ENCODE data around the gene CCR3.
"Not testable (repeated sequence)": the region's sequence is repeated elsewhere in the genome, so short reads cannot be mapped to it uniquely, and the experiment has no call there.

CCR3 gene
- total RNA-seq = 0.56 reads per million

DNA sequence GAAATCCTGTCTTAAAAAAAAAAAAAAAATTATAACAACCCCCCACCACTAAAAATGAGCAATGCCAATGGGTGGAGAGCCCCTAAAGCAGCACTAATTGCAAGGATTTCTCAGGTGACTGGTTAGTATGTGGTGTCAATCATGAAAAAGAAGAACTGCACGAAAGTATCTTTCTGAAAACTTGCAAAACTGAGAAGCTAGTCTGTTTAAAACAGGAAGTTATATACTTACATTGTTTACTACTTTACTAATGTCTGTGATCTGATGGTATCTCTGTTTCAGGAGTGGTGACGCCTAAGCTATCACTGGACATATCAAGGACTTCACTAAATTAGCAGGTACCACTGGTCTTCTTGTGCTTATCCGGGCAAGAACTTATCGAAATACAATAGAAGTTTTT is at the start of gene CCR3:
Gene CCR3 (plus strand): TSS at position 341 of the 400 bp plus-strand sequence. CDS start 22,699 bp downstream, outside the sequence.
- no peak for DNase-seq

GRCh38 chr3:46192939-46193338 is 49.3 kb upstream of the CCR3 start:
- DNase-seq = no peak

DNA sequence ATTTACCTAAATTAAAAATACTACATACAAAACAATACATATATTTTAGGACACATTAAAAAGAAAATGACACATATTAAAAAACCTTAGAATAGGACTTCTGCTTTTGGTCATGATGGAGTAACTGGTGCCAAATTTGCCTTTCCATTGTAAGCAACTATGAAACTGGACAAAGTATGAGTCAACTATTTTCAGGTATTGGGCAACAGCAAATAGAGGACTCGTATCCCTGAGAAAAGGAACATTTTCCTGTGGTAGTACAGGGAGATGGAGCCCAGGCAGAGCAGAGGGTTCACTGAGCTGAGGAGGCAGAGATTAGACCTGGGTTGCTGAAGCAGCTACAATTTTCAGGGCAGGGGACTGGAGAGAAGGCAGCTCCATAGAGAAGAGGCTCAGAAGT is 48.8 kb upstream of the CCR3 start:
- DNase-seq = no peak

DNA sequence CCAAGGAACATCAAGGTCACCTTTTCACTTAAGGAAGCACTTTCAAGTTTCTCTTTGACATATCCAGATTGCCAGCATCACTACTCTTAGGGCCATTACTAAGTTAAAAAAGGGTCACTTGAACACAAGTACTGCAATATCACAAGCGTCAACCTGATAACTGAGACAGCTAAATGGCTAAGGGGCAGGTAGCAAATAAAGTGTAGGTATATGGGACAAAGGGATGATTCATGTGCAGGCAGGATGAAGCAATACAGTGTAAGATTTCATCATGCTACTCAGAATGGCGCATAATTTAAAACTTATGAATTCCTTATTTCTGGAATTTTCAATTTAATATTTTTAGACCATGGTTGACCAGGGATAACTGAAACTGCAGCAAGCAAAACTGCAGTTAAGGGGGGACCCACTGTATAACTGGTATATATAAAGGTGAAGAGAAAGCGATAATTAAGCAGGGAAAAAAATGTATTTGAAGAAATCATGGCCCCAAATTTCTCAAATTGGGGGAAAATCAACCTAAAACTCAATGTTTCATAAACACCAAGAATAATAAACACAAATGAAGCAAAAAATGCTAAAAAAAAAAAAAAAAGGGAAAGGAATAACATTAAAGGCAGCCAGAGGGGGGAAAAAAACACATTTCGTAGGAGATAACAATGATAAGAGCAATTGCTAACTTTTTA is 47.2 kb upstream of the CCR3 start:
- DNase-seq = no peak

DNA sequence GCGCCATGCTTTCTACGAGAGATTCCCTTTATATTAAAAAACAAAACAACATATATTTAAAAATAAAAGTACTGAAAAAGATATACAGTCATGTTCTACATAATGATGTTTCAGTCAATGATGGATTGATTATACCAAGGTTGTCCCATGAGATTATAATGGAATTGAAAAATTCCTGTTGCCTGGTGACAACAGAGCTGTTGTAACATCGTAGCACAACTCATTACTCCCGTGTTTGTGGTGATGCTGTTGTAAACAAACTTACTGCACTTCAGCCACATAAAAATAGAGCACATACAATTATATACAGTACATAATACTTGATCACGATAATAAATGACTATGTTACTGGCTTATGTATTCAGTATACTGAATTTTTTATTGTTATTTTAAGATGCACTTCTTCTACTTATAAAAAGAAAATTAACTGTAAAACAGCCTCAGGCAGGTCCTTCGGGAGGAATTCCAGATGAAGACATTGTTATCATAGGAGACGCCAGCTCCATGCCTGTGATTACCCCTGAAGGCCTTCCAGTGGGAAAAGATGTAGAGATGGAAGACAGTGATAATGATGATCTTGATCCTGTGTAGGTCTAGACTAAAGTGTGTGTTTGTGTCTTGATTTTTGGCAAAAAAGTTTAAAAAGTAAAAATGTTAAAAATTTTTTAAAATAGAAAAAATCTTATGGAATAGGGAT is 45.9 kb upstream of the CCR3 start:
- no peak for DNase-seq

GRCh38 chr3:46200211-46200610 is 42.0 kb upstream of the CCR3 start:
- DNase-seq = no peak

GRCh38 chr3:46200790-46201189 is 41.5 kb upstream of the CCR3 start:
- DNase-seq = no peak

- no peak for DNase-seq
These were observed 39.7 kb upstream of the CCR3 start for GRCh38 chr3:46202535-46202934.

DNA sequence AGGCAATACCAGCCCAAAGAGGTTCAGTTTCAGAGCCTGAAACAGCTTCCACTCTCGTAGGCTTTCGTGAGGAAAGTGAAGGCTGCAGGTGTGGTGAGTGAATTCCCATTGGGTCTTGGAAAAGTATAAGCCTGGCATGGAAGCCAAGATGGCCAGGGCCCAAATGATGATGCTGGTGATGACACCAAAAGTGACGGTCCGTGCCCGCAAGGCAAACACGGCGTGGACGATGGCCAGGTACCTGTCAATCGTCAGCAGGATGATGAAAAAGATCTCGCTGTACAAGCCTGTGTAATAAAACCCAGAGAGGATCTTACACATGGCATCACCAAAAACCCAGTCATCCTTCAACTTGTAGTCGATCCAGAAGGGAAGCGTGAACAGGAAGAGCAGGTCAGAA is 38.6 kb upstream of the CCR3 start:
- DNase-seq = no peak

DNA sequence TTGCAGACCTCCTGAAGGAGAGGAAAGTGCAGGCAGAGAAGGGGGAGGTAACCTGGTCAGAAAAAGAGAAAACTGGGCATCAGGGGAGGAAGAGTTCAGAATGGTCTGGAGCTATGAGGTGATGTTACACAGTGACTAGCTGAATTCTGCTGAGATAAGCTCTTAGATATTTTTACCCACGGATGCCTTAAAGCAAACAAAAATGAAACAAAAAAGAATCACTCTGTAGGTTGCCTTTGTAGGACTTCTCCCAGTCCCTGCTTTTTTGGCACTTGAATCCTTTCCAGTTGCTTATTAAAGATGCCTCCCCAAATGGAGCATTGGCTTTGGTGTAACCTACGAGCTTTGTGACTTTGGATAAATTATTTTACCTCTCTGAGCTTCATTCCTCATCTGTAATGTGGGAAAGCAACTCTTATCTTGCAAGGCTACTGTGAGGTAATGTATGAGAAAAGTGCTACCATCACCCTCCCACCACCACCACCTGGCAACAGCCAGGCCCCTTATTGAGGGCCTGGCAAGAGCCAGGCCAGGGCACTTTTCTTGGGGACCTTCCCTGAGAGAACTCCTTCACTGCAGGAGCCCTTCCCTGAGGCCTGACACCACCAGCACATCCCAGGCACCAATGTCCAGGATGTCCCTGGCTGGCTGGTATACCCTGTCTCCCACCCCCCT is 36.8 kb upstream of the CCR3 start:
- no peak for DNase-seq

DNA sequence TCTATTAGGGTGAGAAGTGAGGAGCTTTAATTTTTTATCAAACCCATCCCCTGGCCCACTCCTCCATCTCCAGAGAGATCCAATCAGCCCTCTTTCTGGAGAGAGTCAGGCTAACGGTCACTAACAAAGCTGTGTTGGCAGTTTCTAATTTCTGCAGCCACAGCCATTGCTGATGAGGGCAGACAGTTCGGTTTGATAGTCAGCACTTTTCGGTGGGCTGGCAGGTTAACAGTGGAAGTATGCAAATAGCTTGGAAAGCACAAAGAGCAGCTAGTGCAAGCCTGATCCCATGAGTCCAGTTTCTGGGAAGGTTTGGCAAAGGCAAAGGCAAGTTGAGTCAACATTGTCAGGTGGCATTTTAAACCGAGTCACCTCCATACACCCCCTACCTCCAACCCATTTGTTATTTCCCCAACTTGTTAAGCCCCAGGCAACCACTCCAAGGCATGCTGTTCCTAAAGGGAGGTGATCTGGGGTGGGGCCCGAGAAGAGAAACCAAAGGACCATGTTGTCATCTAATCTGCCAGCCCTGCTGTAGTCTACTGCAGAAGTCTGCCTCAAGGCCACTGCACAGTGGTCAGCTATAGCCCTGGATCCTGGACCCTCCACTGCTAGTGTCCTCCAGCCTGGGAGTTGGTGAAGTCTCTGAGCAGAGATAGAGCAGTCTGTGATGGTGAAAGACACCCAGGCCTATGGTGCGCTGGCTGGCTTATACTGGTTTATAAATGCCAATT is 35.8 kb upstream of the CCR3 start:
- DNase-seq = no peak

- not testable (repeated sequence) for DNase-seq
These were observed 34.7 kb upstream of the CCR3 start for GRCh38 chr3:46207514-46207913.

- no peak for DNase-seq
These were observed 34.0 kb upstream of the CCR3 start, which contains the start of gene CCR1 for GRCh38 chr3:46208167-46208704. Gene CCR1 (minus strand): TSS chr3:46208313. CDS start chr3:46204313, 4,000 bp downstream.

DNA sequence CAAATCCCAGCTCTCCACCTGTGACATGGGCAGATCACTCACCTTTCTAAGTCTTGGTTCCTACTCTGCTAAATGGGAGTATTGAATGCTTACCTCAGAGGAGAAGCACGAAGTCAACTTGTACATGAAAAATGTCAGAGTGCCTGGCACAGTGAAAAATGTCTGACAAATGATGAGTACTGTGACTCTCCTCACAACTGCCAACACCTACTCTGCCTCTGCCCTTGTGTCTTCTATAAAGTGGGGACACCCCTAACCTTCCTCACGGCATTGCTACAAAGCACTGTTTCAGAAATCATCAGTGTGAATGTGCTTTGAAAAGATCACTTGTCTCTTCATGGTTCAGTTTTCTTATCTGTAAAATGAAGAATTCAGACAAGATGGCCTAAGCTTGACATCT is 33.2 kb upstream of the CCR3 start:
- DNase-seq = no peak

GRCh38 chr3:46209746-46210470 is 32.4 kb upstream of the CCR3 start:
- DNase-seq = no peak

GRCh38 chr3:46212101-46212500 is 30.2 kb upstream of the CCR3 start:
- no peak for DNase-seq

GRCh38 chr3:46213201-46213600 is 29.1 kb upstream of the CCR3 start:
- DNase-seq = no peak

DNA sequence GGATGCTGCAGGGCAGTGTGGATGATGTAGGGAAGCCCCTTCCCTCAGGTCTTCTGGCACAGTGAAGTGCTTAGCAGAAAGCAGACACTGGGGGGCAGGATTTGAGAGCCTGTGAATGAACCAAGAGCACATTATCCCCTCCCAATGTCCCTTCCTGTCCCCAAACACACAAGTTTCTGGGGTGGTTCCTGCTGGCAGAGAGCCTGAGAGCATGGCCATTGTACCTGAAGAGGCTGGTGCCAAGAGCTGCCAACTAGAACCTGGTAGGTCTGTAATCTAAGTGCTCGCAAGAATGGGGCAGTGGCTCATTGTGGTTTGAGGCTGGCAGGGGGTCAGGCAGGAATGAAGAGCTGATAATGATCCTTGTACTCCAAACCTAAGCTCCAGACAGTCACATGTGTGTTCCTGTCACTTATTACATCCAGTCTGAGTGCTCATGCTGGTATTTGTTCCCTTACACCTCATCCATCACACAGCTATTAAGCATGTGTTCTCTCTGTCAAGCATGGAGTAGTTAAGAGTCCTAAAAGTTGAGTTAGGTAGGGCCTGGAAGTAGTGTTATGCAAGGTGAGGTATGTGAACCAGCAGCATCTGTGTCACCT is 27.4 kb upstream of the CCR3 start:
- no peak for DNase-seq

- DNase-seq = no peak
These were observed 26.3 kb upstream of the CCR3 start for GRCh38 chr3:46215810-46216414.

DNA sequence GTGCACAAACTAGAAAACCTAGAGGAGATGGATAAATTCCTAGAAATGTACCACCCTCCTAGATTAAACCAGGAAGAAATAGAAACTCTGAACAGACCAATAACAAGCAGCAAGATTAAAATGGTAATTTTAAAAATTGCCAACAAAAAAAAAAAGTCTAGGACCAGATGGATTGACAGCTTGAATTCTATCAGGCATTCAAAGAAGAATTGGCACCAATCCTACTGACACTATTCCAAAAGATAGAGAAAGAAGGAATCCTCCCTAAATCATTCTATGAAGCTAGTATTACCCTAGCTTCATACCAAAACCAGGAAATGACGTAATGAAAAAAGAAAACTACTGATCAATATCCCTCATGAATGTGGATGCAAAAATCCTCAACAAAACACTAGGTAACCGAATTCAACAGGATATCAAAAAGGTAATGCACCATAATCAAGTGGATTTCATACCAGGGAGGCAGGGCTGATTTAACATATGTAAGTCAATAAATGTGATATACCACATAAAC is 24.0 kb upstream of the CCR3 start:
- no peak for DNase-seq

GRCh38 chr3:46221391-46221790 is 20.9 kb upstream of the CCR3 start:
- no peak for DNase-seq
